Ureter (tissue), 1 donor: Measurements from ENCODE around the gene DLG2. TPM values are rescaled to one million over a fixed set of nuclear protein-coding genes. Genes with fewer than 3 reads are reported as not detected.
"Not testable (repeated sequence)": the region's sequence is repeated elsewhere in the genome, so short reads cannot be mapped to it uniquely, and the experiment has no call there.

Source experiments
- DNase-seq: peaks from one replicate; pipeline ENCODE4 v3.0.0-alpha.2; 2020; ENCODE audit warnings: low spot score
- total RNA-seq: library from RNA; stranded (reverse); gene quantifications from one replicate; pipeline ENCODE4 v1.2.4, GENCODE V29; 2023
- donor health status: DM: yes; HTN: yes; CAD: no.

Gene DLG2
- total RNA-seq, 1 donor from 2014 or later = 19.5 TPM

DNA sequence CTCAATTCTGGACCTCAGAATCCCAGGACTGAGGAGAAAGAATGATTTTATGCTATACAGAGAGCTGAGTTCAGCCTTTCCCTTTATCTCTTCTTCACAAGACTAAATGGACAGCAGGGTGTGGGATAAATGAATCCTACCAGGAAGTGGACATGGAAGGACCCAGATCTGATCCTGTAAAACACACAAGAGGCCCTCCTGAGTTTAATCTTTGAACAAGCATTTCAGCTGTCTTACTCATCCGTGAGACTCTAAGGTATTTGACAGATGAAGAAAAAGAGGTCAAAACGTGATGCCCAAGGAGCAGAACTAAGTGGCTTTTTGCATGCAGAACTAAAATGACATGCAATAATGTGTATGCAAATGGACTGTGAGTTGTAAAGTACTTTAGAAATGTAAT is 511.3 kb downstream of the DLG2 start:
- DNase-seq = no peak

DNA sequence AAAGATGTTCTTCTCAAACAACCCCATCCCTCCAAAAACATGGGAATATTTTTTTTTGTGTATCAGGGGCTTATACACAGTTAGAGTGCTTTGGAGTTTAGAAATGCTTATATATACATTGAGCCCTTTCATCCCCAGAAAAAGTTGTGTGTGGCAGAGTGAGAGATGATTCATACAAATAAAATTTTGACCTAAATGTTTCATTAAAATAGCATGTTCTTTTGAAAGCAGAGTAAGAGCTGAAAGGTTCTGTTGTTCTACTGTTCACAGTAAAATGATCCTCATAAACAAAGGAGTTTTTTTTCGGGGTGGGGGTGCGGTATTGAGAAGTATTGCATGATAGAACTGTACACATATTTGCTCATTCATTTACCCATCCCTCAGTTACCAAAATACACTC is 512.4 kb downstream of the DLG2 start:
- no peak for DNase-seq

DNA sequence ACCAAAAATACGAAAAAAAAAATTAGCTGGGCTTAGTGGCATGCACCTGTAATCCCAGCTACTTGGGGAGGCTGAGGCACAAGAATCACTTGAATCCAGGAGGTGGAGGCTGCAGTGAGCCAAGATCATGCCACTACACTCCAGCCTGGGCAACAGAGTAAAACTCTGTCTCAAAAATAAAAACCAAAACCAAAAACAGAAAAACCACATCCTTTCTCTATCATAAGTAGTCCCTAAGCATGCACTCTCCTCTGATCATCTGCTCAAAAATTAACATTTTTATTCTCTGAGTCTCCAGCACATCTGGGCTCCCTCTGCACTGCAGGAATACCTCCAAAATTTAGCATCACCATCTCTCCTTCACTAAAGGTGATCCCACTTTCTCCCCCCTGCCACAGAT is 516.9 kb downstream of the DLG2 start:
- DNase-seq = not testable (repeated sequence)

DNA sequence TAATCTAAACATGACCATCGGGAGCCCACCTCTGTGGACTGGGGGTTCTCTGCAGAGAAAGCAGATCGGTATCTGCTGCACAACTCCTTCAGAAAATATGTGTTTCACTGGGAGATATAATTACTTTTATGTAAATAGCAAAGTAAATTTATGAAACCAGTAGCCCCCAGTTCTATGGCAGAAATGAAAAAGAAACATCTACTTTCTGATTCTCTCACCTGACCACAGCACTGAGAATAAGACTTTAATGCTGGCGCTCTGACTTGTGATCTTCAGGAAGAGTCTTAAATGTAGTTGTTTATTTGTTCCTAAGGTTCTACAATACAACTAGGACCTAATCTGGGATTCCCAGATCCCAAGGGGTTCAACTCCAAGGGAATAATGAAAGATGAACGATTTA is 518.0 kb downstream of the DLG2 start:
- DNase-seq = no peak

DNA sequence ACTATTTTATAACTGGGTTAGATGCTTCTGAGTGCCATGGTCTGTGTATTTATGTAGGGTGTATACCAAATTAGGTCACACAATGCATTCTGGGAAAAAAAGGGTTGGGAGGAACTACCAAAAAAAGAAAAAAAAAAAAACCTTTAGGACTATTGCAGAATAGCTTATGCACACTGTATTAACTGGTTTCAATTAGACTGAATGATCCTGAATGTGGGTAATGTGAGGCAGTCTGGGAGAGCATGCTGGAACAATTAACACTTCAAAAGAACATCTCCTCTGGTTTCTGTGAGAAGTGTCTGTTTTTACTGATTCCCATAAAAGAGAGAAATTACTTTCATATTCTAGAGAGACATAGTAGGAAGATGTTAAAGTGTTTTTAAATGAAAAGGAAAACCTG is 521.3 kb downstream of the DLG2 start:
- no peak for DNase-seq

DNA sequence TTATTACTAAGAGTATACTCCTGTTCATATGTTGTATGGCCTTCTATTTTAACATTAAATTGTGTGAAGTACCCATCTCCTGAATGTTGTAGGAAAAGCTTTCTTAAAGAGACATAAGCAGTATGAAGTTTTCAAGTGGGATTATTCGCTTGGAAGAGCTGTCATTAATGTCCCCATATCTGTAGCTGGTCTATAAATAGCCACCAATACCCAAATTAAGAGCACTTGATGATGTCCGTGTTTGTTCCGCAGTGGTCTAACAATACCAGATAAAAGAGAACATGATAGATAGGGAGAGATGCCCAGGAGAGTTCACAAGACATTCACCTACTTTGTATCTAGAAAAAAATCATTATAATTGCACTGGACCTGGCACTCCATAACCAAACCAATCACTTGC is 527.6 kb downstream of the DLG2 start:
- no peak for DNase-seq

DNA sequence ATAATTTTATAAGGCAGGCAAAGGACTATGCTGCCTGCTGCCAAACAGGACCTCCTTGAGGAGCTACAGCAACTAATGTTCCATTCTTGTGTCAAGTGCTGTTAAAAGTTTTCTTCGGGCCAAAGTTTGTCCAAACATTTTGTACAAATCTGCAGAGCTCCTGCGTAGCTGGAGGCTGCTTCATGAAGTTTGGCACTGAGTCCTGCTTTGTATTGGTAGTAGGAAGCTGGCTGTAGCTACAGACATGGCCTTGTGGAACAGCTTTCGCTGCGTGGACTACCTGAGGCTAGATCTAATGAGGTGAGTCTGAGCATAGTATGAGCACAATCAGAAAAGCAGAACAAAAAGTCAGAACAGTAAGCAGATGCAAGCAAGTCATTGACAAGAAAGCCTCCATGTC is 528.1 kb downstream of the DLG2 start:
- no peak for DNase-seq

DNA sequence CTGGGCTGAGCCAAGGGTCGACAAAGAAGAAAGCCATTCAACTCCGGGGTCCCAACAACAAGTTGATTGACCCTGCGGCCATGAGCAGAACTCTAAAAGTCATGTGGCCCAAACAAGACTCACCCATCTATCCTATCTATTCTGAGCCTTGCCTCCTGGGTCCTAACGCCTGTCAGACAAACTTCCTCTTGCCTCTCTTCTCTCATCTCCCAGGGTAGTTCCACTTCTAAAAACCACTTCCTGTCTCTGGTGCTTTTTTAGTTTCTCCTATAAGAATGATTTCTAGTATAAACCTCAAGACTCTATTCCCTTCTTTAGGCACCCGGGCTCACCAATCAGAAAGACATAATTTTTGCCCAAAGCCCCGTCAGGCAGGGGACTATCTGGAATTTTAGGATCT is 530.2 kb downstream of the DLG2 start:
- no peak for DNase-seq

DNA sequence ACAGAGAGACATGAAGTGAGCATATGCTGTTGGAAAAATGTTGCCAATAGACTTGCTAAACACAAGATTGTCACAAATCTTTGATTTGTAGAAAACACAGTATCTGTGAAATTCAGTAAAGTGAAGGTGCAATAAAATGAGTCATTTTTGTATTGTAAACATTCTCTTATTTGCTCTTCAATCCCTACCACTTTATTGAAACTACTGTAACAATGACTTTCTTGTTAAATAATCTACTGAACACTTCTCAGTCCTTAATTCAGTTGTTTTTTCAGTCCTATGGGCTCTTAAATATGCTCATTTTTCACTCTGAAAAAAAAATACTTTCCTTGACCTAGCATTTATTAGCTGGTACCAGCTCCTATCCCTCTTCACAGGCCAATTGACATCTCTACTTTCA is 531.9 kb downstream of the DLG2 start:
- no peak for DNase-seq

DNA sequence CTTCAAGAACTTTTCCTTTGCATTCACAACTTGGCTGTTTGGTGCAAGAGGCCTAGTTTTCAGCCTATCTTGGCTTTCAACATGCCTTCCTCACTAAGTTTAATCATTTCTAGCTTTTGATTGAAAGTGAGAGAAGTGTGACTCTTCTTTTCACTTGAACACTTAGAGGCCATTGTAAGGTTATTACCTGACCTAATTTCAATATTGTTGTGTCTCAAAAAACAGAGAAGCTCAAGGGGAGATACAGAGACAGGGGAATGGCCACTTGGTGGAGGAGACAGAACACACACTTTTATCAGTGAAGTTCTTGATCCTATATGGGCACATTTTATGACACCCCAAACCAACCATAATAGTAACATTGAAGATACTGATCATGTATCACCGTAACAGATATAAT is 532.3 kb downstream of the DLG2 start:
- DNase-seq = no peak

DNA sequence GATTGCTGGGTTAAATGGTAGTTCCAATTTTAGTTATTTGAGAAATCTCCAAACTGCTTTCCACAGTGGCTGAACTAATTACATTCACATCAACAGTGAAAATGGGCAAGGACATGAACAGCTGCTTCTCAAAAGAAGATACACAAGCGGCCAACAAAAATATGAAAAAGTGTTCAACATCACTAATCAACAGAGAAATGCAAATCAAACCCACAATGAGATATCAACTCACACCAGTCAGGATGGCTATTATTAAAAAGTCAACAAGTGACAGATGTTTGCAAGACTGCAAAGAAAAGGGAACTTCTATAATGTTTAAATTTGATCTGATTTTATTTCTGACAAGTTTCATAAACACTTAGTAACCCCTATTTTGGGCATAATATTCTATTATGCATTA is 537.5 kb downstream of the DLG2 start:
- no peak for DNase-seq

DNA sequence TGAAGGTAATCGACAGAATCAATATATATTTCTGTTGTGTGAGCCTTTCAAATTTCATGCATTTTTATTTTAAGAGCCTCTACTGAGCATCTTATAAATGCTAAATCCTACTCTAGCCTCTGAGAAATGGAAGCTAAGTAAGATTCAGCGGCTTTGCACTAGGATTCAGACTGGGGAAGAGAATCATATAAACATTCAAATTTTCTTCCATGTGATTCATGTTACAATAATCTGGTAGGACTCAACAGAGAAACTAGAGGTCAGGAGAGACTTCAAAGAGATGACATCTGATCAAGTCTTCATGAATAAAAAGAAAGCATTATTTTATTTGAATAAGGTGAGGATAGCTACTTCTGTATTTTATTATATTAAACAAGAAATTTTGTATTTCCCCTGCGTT is 538.9 kb downstream of the DLG2 start:
- DNase-seq = no peak

DNA sequence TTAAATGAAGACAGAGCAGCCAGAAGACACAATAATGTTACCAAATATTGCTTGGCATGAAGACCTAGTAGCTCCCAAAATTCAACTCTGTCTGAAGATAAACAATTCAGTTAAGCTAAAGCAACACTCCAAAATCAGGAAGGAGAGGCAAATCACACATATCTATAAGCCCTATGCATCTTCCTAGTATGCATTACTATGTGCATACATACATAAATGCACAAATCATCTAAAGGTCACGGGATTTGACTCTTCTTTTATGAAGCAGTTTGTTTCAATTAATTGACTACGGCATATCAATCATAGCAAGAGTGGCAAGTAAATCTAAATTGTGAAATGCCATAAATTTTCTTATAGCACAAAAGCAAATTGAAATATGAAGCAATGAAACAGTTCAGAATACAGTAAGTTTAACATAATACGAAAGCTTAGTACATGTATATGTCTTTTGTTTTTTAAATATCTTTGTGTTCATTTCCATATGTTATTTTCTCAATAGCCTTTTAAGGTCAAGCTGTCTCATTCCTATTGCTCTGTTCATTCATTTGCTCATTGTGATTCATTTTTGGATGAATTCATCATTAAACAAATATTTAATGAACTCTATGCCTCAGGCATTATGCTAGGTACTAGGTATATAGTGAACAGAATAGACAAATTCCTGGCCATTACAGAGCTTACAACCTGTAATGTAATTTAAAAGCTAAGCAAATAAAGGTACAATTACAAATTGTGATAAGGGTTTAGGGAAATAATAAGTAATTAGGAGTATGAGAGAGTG is 540.5 kb downstream of the DLG2 start:
- DNase-seq = no peak

DNA sequence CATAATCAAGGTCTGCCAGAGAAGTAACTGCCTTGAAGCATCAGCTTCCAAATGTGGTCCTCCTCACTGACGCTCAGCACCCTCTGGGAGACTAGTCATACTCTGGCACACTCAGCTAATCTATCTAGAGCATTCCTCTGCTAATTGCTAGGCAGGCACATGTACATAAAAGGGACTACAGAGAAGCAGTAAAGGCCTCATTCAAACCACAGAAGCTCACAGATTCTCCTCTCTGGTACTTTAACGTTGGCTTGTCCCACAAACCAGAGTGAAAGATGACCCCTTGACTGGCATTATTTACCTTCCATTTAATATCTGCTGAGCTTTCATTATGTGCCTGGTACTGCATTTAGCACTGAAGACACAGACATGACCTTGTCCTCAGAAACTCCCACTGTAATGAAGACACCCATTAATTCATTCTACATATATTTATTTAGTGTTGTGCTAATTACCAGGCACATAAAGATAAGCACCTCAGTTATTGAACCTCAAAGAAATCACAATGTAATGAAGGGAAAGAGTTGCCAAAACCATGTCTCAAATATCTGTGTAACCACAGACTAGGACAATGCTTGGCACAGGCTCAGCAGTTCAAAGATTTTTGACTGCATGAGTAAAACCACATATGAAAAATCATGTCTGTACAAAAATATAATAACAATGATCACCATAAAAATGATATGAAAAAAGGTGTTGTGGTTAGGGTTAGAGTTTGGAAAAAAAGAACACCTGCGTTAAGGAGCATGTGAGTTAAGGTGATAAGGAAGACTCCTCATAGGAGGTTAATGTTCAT is 550.4 kb downstream of the DLG2 start:
- no peak for DNase-seq

DNA sequence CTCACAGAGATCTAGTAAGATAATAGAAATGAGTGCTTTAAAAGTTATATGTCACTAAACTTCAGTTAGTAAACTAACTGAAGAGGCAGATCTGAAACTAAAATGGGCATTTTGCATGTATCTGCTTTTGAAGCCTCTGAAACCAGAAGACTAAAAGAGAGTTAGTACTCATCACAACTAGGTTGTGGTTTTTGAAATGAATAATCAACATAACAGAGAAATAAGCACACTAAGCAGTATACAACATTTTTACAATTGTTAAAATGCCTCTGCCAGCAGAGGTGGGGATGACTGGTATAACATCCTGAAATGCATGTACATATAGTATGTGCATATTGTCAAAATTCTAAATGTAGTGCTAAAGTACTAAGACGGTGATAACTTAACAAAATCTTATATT is 564.5 kb downstream of the DLG2 start:
- DNase-seq = no peak

DNA sequence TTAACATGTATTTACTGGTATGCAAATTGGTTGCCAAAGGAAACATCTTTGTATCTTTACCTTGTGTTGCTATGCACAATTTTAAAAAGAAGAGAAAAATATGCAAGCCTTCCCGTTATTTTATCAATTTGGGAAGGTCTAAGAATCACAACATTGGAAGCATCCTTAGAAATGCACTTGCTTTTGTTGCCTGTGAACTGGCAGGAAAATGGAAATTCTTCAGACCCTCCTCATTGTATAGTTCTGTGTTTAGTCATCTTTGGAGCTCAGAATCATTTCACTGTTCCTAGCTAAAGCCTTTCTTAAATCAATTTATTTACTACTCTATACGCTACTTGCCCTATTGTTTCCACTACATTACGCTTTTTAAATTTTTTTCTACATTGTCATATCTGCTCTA is 574.5 kb downstream of the DLG2 start:
- DNase-seq = no peak

DNA sequence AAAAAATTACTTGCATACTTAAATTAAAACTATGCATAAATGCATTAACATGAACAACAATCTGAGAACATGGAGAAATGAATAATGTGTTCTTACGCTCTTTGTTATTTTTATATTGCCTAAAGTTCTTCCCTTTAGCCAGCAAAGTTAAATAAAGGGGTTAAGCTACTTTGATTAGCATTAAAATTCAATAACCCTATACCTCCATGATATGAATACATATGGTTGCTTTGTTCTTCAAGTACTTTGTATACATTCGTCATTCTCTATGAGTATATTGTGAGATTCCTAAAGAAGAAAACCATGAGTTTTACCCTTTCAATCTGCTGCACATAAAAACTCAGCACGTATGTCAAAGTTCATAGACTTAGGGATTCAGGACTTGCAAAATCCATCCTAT is 578.3 kb downstream of the DLG2 start:
- no peak for DNase-seq

DNA sequence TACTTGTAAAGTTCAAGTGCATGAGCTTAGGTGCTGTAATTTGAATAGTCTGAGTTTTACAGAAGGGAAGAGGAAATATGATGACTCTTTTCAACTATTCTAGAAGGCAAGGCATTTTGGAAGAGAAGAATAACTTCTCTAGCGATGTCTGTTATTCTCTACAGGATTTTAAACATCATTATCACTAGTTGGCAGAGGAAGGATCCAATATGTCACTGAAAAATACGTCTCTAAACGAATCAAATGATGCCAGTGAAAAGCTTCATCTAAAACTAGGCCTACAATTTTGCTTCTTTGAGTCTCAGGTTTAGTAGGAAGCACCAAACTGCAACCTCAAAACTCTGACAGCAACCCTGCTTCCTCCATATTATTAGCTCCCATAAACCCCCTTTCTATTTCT is 581.4 kb downstream of the DLG2 start:
- DNase-seq = no peak

DNA sequence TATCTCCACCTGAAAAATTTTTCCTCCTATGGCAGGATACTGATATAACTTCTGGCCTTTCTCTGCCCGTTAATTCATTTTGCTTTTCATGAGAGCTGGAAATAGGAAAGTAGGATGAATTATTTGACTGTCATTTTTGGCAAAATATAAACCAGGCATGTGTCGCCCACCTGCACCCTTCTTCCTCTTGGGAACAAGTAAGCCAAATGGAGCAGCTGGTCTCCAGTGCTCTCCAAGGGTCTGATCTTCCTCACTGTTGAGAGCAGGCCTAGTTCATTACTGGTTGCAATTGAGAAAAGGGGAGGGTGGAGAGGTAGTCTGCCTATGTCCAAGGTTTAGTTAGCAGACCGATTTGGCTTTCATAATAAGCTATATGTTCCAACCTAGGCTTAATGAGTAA is 582.2 kb downstream of the DLG2 start:
- DNase-seq = no peak

DNA sequence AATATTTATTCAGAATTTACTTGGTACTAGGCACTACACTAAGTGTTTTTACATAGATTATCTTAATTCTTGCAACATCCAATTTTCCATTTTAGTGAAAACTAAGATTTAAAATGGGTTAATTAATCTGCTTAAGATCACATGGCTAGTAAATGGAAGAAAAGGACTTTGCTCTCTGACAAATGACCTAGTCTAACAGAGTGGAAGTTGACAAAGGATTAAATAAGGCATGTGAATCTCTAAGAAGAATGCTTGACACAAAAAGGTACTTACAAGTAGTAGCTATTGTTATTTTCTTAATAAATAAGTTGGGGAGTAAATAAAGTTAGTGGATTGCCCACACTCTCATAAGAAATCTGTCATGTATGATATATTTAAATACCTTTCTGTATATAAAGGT is 584.8 kb downstream of the DLG2 start:
- DNase-seq = no peak

DNA sequence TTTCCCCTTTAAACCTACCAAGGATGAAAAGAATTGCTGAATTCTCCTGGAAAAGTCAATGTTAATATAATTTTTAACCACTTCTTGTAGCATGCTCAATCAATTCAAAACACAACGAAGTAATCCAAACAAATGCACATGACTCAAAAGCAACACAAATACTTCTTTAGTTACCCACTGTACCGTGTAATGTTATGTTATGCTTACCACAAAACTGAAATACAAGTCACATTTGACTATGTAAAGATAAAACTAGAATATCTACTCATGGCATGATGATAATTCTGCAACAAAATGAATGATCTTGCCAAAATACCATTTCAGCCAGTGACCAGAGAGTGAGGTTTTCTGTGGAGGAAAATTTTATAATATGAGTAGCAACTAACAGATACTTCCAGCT is 587.0 kb downstream of the DLG2 start:
- DNase-seq = no peak

DNA sequence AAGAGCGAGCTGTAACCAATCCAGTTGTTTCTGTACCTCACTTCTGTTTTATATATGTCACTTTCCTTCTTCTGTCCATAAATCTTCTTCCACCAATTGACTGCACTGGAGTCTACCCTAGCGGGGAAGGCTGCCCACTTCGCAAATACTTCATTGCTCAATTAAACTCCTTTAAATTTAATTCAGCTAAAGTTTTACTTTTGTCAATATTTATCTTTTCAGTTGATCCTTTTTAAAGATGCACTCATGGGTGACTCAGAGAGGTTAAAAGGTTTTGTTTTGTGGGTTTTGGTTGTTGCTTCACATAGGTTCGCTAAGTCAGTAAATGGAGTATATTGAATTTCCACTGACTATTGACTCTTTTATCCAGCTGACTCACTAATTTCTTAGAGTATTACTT is 597.2 kb downstream of the DLG2 start:
- no peak for DNase-seq

DNA sequence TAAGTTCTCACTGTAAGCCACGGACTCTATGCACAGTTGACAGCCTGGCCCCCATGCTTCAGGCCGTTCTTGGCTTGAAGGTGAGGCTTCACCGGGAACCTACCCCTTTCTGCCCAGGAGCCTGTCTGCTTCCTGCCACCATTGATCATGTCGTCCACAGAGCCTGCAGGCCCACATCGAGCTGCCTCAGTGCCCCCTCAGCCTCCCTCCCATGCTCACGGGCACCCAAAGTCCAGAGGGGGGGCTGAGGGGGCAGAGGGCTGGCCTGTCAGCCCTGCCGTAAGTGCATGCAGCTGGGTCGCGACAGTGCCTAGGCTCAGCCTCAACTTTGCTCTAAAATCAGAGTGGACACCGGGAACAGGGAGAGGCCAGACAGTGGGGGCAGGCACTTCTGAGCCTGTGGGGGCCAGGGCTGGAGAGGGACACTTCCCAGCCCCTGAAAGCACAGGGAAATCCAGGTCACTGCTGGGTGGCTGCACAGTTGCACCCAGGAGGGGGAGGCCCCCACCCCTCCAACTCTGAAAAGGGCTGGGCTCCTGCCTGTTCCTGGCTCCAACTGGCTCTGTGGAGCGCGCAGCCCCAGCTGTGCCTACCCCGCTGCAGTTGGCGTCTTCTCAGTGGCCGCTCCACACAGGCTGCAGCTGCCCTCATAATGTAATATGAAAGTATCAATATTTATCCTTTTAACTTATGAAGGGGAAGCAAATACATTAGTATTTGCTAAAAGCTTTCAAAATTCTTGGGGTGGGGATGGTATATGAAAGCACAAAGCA is 598.6 kb downstream of the DLG2 start:
- no peak for DNase-seq
